Inferior parietal cortex (tissue), 1 donor: Measurements from ENCODE around the gene ARMC12.
"Not testable (repeated sequence)": the region's sequence is repeated elsewhere in the genome, so short reads cannot be mapped to it uniquely, and the experiment has no call there.

Experiments
- DNase-seq: peaks from one replicate; pipeline ENCODE4 v3.0.0-alpha.2; 2016; ENCODE audit errors: extremely low spot score

The ARMC12 gene, protein sequence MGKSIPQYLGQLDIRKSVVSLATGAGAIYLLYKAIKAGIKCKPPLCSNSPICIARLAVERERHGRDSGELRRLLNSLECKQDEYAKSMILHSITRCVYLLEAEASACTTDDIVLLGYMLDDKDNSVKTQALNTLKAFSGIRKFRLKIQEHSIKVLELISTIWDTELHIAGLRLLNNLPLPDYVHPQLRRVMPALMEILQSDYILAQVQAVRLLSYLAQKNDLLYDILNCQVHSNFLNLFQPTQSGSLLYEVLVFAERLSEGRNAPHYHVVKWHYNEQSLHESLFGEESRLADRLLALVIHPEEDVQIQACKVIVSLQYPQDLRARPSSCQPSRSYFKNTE

GRCh38 chr6:35736982-35737412 is at the start of gene ARMC12:
TSS of gene ARMC12 (plus strand) at chr6:35737032. CDS start at chr6:35737109, 77 bp downstream.
- DNase-seq = no peak

DNA sequence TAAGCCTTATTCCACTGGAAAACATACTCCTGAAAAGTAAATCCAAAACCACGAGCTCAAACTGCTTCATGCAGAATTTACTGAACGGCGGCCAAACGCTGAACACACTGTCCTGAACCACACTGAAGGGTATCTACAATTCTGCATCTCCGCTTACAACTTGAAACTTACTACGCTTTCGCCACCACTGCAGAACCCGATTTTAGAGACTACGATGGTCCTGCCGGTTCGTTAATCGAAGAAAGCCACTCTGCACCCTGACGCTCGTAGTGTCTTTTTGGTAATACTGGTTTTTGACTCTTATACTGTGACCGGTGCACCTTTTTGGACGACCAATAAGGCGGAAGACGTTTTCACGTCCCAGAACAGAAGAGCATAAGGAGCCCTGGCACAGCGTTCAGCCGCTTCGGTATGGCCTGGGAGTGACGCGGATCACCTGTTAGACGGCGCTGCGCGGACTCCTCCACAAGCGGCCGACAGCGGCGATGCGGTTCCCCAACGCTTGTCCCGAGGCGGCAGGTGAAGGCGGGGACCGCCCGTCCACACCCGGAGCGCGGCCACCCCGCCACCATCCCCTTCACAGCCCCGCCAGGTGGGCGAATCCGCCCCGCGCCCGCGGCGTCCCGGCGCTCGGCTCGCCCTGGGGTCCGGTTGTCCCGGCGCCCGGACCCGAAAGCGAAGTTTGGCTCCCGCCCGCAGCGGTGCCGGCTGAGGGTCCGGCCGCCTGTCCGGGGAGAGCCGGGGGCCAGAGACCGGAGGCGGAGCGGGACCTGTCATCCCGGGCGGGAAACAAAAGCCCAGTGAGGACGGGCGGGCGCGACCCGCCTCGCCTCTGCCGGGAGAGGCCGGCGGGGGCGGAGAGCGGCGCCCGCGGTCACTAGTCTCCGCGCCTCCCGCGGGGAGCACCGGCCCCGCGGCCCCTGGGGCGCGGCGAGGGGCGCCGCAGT is 48.9 kb upstream of the ARMC12 start:
- peak; percentile 50 for DNase-seq

GRCh38 chr6:35688605-35689322 is 48.1 kb upstream of the ARMC12 start, which contains the start of gene FKBP5:
TSS of gene FKBP5 (minus strand) at chr6:35688915. CDS start at chr6:35642824, 46,091 bp downstream.
- DNase-seq = peak; percentile 89

DNA sequence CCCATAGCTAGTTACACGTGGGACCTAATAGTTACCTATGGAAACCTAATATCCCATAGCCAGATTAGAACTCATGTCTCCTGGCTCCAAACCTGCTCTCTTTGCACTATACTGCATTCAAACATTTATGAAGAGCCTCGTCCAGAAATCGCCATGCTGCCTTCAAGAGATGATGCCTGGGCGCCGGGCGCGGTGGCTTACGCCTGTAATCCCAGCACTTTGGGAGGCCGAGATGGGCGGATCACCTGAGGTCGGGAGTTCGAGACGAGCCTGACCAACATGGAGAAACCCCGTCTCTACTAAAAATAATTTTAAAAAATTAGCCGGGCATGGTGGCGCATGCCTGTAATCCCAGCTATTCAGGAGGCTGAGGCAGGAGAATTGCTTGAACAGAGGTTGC is 46.8 kb upstream of the ARMC12 start:
- DNase-seq = not testable (repeated sequence)

GRCh38 chr6:35690484-35690883 is 46.3 kb upstream of the ARMC12 start:
- no peak for DNase-seq

GRCh38 chr6:35691027-35691824 is 45.6 kb upstream of the ARMC12 start:
- DNase-seq = peak; percentile 45

- no peak for DNase-seq
Observed at GRCh38 chr6:35694462-35694861, 42.4 kb upstream of the ARMC12 start.

GRCh38 chr6:35698430-35698829 is 38.4 kb upstream of the ARMC12 start:
- DNase-seq = not testable (repeated sequence)

GRCh38 chr6:35698858-35699257 is 38.0 kb upstream of the ARMC12 start:
- DNase-seq = no peak

DNA sequence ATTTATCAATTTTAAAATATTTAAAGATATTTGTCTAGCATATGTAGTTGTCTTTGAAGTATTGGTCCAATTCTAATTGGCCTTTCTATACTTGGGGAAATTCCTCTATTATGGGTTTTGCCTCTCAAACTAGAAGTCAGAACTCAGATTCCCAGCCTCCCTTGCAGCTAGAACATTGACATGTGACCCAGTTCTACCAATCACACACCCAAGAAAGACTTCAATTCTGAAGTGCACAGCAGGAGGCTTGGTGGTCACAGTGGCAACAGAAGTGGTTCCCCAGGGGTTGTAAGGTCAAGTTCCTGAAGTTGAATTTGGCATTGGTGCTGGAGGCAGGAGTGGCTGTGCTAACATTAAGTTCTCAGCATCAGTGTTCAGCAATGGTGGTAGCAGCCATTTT is 33.3 kb upstream of the ARMC12 start:
- no peak for DNase-seq

GRCh38 chr6:35706468-35706867 is 30.4 kb upstream of the ARMC12 start:
- DNase-seq = no peak

DNA sequence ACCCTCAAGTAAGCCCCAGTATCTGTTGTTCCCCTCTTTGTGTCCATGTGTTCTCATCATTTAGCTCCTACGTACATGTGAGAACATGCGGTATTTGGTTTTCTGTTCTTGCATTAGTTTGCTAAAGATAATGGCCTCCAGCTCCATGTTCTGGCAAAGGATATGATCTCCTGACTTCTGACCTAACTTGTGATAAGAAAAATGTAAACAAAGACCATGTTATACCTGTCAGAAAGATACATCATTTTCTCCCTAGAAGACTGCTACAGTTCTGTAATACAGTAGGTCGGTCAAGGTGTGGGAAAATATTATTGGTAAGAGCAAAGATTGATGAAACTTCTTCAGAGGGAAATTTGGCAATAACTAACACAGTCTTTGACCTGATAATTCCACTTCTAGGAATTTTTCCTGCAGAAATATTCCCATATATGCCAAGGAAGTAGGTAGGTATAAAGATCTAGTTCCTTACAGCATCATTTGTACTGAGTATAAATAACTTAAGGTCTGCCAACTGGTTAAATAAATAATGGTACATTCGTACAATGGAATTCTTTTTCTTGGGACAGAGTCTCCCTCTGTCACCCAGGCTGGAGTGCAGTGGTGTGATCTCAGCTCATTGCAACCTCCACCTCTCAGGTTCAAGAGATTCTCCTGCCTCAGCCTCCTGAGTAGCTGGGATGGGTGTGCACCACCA is 29.0 kb upstream of the ARMC12 start:
- DNase-seq = no peak

- DNase-seq = no peak
Observed at GRCh38 chr6:35708585-35708984, 28.2 kb upstream of the ARMC12 start.

DNA sequence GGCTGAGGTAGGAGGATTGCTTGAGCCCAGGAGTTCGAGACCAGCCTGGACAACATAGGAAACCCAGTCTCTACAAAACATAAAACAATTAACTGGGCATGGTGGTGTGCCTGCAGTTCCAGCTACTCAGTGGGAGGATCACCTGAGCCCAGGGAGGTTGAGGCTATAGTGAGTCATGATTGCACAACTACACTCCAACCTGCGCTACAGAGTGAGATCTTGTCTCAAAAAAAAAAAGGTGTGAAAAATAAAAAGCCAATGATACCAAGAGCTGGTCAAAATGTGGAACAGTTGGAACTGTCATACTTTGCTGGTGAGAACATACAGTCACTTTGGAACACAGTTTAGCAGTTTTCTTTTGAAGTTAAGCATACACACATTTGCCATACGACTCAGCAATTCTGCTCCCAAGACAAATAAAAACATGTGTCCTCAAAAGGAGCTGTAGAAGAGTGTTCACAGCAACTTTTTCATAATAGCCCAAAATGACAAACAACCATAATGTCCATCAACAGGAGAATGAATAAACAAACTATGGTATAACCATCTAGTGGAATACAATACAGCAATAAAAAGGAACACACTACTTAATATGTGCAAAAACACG is 26.5 kb upstream of the ARMC12 start:
- no peak for DNase-seq

GRCh38 chr6:35711731-35712130 is 25.1 kb upstream of the ARMC12 start:
- no peak for DNase-seq

- no peak for DNase-seq
Observed at GRCh38 chr6:35713006-35713767, 23.6 kb upstream of the ARMC12 start.

GRCh38 chr6:35716798-35717197 is 20.0 kb upstream of the ARMC12 start:
- DNase-seq = no peak

GRCh38 chr6:35717449-35718374 is 19.1 kb upstream of the ARMC12 start:
- no peak for DNase-seq
